Measurements from ENCODE around the gene MYBBP1A. TPM values are rescaled to one million over a fixed set of nuclear protein-coding genes. Genes with fewer than 3 reads are reported as not detected.

Gene MYBBP1A
- total RNA-seq, 1 donor from 2014 or later, result 92.0 TPM

DNA sequence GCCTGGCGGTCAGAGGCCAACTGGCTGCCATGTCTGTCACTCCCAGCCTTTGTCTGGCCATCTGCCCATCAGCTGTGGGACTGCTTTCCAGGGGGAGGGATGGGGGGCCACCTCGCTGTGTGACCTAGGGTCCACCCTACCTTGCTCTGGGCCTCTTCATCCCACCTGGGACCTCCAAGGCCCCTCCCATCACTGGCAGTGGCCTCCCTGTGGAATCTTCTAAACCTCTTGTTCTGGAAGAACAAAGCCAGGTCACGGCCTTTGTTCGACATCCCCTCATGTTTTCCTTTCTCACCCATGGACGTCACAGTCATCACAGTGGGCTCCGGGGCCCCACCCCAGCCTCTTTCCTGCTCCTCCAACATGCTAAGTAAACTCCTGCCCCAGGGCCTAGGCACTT lies 32.5 kb downstream of the MYBBP1A start:
- Histone ChIP-seq H3K27me3 (ENCODE audit: control insufficient read depth, insufficient read depth, low read length) (no peaks in the 10 kb centered on the region), H3K4me3 (ENCODE audit: low read depth, low read length) (no peak overlapping the region), H3K36me3 (ENCODE audit: control insufficient read depth, insufficient read depth, low read length) (peaks cover 4% of the 10 kb centered on the region)
- TF ChIP-seq CTCF (IDR thresholded peaks at IDR 0.05; ENCODE audit: insufficient read depth, low read length, poor library complexity, severe bottlenecking), result no peak
- DNase-seq (ENCODE audit: low read depth), result no peak

- H3K27me3 ChIP-seq (ENCODE audit: control insufficient read depth, insufficient read depth, low read length), result no peaks in the 10 kb centered on the region
- peaks cover 3% of the 10 kb centered on the region for H3K36me3 ChIP-seq (ENCODE audit: control insufficient read depth, insufficient read depth, low read length)
- peak; percentile 31 for DNase-seq (ENCODE audit: low read depth)
- no peak for TF ChIP-seq CTCF (IDR thresholded peaks at IDR 0.05; ENCODE audit: insufficient read depth, low read length, poor library complexity, severe bottlenecking)
- H3K4me3 ChIP-seq (ENCODE audit: low read depth, low read length), result no peak overlapping the region
These were observed 34.1 kb downstream of the MYBBP1A start for GRCh38 chr17:4520894-4521600.

GRCh38 chr17:4520060-4520893 lies 34.9 kb downstream of the MYBBP1A start:
- H3K36me3 ChIP-seq (ENCODE audit: control insufficient read depth, insufficient read depth, low read length), result peaks cover under 1% of the 10 kb centered on the region
- TF ChIP-seq CTCF (IDR thresholded peaks at IDR 0.05; ENCODE audit: insufficient read depth, low read length, poor library complexity, severe bottlenecking), result no peak
- no peaks in the 10 kb centered on the region for H3K27me3 ChIP-seq (ENCODE audit: control insufficient read depth, insufficient read depth, low read length)
- DNase-seq (ENCODE audit: low read depth), result no peak
- H3K4me3 ChIP-seq (ENCODE audit: low read depth, low read length), result no peak overlapping the region

- Histone ChIP-seq H3K27me3 (ENCODE audit: control insufficient read depth, insufficient read depth, low read length) (no peaks in the 10 kb centered on the region), H3K36me3 (ENCODE audit: control insufficient read depth, insufficient read depth, low read length) (no peaks in the 10 kb centered on the region), H3K4me3 (ENCODE audit: low read depth, low read length) (no peak overlapping the region)
- TF ChIP-seq CTCF (IDR thresholded peaks at IDR 0.05; ENCODE audit: insufficient read depth, low read length, poor library complexity, severe bottlenecking), result no peak
- no peak for DNase-seq (ENCODE audit: low read depth)
These were observed 35.8 kb downstream of the MYBBP1A start for GRCh38 chr17:4519361-4519788.

- TF ChIP-seq CTCF (IDR thresholded peaks at IDR 0.05; ENCODE audit: insufficient read depth, low read length, poor library complexity, severe bottlenecking), result no peak
These were observed 36.3 kb downstream of the MYBBP1A start for GRCh38 chr17:4518901-4519300.

More at GRCh38 chr17:4518901-4519300, 36.3 kb downstream of the MYBBP1A start:
- Histone ChIP-seq H3K4me3 (ENCODE audit: low read depth, low read length) (no peak overlapping the region), H3K27me3 (ENCODE audit: control insufficient read depth, insufficient read depth, low read length) (no peaks in the 10 kb centered on the region), H3K36me3 (ENCODE audit: control insufficient read depth, insufficient read depth, low read length) (no peaks in the 10 kb centered on the region)
- DNase-seq (ENCODE audit: low read depth), result no peak
